Left lobe of liver (tissue), 2 donors: ENCODE data around the gene ADARB2. TPM values are rescaled to one million over a fixed set of nuclear protein-coding genes. Genes with fewer than 3 reads are reported as not detected.
"Not testable (repeated sequence)": the region's sequence is repeated elsewhere in the genome, so short reads cannot be mapped to it uniquely, and the experiment has no call there.

Source experiments
- ATAC-seq: fragments of 200-7000 bp; cut with Tn5 transposase; one replicate; pipeline ENCODE4 v1.9.1; 2020; ENCODE audit warnings: mild to moderate bottlenecking, moderate library complexity
- DNase-seq: peaks from one replicate; pipeline ENCODE4 v3.0.0-alpha.2; 2020; ENCODE audit warnings: low spot score
- total RNA-seq: library from RNA; stranded (reverse); gene quantifications from one replicate; pipeline ENCODE4 v1.2.1, GENCODE V29; 2021
- donor health status: DM: no; HTN: no; CAD: no; lungs with moderate emphysema.
- donor health status: DM: no; HTN: yes; CAD: no.

ADARB2 gene
- total RNA-seq, 1 donor from 2014 or later: 0.81 TPM

DNA sequence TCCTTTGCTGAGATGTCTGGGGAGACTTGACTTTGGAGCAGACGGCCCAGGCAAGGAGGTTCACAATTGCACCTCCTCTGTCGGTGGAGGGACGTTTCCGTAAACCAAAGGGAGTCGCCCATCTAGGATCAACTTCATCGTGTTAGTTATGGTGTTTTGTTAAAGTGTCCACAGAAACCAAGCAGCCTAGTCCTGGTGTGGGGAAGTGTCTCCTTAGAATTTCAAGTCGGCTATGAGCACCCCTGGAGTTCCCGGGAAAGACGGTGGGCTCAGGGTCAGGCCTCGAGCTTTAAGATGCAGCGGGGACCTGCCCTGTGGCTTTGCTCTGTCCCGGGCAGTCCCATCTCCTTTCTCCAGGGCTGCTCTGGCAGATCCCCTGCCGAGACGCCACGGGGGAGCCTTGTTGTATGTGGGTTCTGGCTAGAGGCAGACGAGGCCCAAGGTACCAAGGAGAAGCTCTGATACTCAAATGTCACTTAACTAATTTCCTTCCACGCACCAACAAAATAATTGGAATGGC lies 319.2 kb downstream of the ADARB2 start:
- DNase-seq: no peak
- ATAC-seq: no peak

DNA sequence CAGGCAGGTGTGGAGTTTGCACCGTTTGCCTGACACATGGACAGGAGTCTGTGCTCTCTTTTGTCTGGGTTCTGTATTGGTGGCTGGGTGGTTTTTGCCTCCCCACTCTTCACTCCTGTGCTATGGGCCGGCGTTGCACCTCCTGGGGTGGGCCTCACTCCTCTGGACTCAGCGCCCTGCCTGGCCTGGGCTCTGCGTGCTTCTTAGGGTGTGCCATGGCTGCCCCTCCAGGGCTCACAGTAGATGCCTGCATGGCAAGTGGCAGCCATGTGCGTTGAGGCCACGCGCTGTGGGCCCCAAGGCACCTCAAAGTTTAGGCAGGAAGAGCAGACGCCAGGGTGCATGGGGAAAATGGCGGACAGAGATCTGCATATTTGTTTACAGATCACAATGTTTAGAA lies 319.8 kb downstream of the ADARB2 start:
- DNase-seq (no peak), ATAC-seq (no peak)

GRCh38 chr10:1416456-1417037 lies 320.8 kb downstream of the ADARB2 start:
- ATAC-seq (no peak), DNase-seq (peak; percentile 23)

DNA sequence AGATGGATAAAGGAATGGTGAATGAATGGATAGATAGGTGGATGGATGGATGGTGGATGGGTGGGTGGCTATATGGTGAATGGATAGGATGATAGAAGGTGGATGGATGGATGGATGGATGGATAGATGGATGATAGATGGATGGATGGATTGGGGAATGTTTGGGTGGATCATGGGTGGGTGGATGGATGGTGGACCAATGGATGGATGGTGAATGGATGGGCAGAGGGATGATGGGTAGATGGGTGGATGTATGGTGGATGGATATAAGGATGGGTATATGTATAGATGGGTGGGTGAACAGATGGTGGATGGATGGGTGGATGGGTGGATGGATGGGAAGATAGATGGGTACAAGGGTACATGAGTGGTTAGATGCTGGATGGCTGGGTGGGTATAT lies 322.4 kb downstream of the ADARB2 start:
- no peak for ATAC-seq
- no peak for DNase-seq

DNA sequence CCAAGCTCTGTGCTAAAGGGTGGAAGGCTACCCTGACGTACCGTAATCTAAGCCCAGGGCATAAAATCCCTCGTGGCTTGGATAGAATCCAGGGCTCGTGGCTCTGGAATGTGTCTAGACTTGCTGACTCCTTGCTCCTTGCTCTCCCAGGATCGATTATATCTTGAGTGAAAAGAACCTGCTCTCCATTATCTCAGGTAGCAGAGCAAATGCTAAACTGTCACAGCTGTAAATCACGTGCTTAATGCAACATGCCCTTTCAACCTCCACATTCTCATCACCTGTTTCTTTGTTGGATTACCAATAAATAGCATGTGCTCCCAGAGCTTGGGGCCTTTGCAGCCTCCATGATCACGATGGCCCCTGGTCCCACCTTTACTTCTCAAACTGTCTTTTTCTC lies 323.0 kb downstream of the ADARB2 start:
- ATAC-seq, DNase-seq: not testable (repeated sequence)

GRCh38 chr10:1413823-1414222 lies 323.5 kb downstream of the ADARB2 start:
- DNase-seq (peak; percentile 12), ATAC-seq (no peak)

DNA sequence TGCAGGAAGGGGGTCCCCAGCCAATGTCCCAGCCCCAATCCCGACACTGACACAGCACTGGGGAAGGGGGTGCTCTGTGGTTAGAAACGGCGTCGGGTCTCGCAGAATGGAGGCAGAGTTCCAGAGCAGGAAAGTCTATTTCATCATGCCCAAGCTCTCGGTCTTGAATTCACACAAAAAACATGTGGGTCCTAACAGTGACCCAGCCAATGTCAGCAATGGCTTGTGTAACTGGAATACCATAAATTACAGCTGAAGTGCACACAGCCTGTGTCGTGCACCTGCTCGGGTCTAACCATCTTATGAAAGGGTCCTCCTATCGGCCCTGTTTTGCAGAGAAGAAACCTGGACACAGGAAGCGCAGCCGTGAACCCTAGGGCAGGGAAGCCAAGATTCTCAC lies 324.1 kb downstream of the ADARB2 start:
- DNase-seq: peak; percentile 18

DNA sequence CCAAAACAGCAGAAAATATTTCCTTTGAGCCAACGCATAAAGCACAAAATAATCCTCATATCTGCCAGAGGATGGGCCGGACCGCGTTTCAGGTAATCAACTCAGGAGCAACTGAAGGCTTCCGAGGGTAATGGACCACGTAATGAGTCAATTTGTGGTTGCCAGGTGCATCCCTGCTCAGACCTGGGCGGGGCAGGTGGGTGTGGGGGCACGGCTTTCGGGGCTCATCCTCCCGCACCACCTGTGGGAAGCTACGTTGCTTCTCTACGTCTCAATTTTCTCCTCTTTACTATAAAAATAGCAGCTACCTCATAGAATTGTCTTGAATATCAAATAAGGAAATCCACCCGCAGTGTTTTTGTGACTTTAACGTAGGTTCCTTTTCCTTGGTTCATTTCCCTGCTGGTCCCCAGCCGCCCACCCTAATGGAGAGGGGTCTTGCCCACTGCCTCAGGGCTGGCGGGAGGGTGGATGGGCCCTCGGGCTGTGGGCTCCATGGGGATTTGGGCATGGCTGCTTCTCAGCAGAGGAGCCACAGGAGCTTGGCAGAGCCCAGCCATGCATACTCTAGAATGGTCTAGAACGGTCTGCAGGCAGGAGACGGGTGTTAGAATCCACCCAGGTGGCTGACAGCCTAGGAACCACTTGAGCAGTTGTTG lies 324.7 kb downstream of the ADARB2 start:
- ATAC-seq (no peak), DNase-seq (peak; percentile 27)

More for the DNA sequence above, 324.1 kb downstream of the ADARB2 start:
- ATAC-seq: no peak

DNA sequence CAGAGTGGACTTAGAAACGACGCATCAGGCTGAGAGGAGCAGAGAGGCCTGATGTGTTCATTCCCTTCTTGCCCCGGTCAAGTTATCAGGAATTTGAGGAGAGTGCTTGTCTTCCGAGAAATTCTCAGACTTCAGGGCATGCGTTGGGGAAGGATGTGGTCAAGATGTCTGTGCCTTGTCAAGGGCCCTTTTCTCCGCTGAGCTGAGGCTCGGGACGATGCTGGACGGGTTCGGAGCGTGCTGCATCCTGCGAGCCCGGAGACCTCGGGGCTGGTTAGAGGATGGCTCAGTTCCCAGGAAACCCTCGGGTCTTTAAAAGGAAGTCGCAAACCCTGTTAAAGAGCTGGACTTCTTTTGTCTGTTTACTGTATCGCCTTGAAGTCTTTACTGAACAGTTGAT lies 325.4 kb downstream of the ADARB2 start:
- ATAC-seq (no peak), DNase-seq (no peak)

DNA sequence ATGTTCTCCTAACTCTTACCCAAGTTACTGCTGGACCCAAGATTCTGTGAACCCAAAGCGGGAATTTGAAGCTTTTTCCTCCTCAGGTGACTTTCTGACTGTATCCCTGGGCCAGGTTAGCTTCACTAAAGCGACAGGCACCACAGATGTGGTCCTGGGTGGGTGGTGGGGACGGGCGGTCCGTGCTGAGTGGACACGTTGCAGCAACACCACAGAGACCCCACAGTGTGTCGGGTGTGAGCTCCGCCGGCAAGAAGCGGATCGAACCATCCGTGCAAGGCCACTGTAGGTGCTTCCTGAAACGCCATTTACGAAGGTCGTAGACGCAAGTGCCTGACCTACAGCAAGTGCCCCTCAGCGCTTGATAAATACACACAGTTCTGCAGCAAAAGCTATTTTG lies 325.9 kb downstream of the ADARB2 start:
- DNase-seq (peak; percentile 37), ATAC-seq (no peak)

DNA sequence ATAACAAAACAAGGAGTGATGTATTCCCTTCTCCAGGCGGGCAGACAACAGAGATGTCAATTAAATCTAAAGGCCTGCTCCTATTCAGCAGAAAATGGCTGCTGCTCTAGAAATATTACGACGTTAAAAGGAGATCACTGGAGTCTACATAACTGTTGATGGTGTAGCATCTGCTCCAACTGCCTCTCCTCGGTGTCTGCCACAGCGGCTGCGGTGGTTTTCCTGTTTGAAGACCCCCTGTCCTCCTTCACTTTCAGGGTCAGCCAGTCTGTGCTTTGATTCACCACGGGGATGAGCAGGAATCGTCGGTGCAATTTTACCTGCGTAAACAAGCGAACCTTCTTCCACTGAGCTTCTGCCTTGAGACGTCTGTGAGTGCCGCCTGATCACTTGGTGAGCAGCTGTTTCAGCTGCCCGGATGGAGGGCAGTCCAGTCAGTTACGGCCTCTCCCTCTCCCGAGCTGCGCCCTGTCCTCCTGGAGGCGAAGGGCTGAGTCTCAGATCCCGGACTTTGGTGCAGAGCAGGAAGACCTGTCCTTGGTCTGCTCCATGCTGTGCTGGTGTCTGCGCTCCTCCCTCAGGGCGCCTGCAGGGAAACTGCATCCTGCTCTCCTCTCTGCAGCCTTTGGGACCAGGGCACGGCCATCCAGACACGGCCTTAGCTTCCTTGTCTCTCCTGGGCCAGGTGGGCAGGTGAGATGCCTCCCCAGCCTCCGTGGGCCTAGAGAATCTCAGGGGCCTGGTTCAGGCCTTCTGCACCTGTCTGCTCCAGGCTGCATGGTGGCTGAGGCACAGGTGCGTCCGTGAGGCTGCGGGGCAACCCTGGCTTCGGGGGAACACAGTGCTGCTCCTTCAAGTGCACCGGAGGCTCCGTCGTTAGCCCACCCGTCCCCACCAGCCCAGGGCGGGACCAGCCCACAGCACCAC lies 326.6 kb downstream of the ADARB2 start:
- ATAC-seq (no peak), DNase-seq (peak; percentile 31)

DNA sequence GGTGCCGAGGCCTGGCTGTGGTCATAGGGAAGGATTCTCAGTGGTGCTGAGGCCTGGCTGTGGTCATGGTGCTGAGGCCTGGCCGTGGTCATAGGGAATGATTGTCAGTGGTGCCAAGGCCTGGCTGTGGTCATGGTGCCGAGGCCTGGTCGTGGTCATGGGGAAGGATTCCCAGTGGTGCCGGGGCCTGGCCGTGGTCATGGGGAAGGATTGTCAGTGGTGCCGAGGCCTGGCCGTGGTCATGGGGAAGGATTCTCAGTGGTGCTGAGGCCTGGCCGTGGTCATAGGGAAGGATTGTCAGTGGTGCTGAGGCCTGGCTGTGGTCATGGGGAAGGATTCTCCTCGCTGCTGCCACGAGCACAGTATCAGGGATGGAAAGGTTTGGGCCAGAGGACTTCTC lies 327.3 kb downstream of the ADARB2 start:
- DNase-seq: no peak
- ATAC-seq: no peak

DNA sequence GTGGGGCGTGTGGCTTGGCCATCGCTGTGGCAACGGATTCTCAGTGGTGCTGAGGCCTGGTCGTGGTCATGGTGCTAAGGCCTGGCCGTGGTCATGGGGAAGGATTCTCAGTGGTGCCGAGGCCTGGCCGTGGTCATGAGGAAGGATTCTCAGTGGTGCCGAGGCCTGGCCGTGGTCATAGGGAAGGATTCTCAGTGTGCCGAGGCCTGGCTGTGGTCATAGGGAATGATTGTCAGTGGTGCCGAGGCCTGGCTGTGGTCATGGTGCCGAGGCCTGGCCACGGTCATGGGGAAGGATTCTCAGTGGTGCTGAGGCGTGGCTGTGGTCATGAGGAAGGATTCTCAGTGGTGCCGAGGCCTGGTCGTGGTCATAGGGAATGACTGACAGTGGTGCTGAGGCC lies 327.9 kb downstream of the ADARB2 start:
- DNase-seq: no peak
- ATAC-seq: no peak

DNA sequence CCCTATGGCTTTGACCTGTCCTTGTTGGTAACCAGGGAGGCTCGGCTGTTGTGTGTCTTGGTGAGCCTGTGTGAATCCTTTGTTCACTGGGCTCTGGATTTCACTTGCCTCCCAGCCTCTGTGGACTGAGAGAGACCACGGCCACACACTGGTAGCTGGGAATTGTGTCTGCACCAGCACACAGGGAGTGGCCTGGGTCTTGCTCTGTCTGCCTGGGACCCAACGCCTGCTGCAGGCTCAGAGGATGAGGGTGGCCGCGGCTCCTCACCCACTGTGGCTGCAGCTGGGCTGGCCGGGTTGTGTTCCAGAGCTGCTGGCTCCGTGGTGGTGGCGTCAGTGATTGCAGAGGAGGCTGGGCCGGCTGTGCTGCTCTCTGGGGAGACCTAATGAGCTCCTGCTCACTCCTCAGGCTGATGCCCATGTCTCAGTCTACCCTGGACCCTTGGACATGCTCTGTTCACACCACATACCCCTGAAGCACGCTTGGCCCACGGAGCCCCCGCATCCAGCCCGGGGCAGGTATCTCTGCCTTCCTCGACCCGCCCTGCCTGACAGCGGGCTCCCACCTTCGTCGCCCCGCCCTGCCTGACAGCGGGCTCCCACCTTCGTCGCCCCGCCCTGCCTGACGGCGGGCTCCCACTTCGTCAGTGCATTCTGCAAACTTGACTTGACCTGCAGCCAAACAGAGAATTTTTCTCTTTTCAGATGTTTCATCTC lies 328.5 kb downstream of the ADARB2 start:
- ATAC-seq: no peak
- DNase-seq: peak; percentile 26

DNA sequence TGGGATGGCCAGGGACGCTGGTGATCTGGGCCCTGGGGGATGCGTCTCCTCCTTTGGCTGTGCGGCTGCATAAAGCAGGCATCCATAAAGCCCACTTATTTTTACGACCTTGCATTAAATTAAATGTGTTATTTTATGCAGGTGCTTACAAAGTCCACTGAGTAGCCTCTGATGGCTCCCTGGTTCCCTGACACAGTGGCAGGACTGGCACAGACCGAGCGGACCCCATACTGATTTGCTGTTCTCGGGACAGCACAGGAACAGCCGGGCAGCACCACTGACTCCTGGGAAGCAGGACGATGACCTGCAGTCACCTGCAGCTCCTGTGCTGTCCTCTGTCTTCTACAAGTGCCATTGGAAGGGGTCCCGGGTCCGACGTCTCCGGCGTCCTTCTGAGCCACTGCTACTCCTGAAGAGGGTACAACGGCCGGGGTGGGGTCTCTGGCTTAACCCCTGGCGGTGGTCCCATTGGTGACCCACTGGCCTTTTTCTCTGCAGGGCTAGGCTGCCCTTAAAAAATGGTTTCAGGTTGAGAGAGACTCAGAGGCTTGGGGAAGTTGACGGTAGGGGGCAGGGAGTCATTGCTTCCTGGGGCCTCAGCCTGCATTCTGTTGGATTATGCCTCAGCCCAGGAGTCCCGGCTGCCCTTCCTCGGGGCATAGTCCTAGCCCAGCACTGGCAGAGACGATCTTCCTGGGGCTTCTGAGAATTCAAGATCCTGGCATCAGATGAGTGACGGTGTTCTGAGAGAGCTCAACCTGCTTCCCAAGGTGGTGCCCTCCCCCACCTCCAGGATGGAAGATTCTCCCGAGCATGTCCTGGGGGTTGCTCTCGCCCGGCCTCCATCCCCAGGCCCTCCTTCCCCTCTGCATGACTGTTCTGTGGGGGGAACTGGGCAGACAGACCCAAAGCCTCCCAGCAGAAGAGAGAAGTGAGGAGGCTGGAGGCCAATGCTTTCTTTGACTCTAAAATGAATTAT lies 330.1 kb downstream of the ADARB2 start:
- peak; percentile 33 for DNase-seq
- ATAC-seq: no peak

DNA sequence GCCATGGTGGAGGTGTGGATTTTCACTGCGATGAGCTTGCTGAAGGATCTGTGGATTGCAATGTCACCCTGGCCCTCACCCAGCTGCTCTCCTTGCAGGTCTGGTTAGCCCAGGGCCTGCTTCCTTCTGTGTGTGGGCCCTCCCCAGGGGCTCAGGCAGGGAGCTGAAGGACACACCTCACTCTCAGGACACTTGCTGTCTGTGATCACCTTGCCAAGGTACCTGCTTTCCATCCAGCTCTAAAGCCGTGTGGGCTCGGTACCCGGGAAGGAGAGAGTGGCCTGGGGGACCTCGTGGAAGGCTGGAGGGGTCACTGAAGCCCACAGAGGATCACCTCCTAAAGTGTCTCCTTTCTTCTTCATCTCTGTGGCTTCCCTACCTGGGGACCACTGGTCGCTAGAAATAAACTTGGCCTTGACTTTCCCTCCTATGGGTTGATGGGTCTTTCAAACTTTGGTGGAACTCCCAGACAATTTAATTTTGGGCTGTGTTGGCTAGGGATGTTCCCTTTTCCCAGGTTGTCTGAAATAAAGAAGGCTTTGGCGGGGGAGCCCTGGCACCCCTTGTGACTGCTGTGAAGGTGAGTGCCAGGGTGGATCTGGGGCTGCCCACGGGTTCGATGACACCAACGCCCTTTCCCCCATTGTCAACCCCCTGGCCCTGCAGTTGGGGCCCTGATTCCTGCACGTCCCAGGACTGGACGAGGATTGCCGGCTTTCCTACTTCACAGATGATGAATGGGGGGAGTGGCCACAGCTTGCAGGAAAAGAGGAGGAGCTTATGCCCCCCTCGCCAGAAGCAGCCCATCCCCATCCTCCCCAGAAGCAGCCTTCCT lies 331.0 kb downstream of the ADARB2 start:
- DNase-seq (peak; percentile 14), ATAC-seq (no peak)

DNA sequence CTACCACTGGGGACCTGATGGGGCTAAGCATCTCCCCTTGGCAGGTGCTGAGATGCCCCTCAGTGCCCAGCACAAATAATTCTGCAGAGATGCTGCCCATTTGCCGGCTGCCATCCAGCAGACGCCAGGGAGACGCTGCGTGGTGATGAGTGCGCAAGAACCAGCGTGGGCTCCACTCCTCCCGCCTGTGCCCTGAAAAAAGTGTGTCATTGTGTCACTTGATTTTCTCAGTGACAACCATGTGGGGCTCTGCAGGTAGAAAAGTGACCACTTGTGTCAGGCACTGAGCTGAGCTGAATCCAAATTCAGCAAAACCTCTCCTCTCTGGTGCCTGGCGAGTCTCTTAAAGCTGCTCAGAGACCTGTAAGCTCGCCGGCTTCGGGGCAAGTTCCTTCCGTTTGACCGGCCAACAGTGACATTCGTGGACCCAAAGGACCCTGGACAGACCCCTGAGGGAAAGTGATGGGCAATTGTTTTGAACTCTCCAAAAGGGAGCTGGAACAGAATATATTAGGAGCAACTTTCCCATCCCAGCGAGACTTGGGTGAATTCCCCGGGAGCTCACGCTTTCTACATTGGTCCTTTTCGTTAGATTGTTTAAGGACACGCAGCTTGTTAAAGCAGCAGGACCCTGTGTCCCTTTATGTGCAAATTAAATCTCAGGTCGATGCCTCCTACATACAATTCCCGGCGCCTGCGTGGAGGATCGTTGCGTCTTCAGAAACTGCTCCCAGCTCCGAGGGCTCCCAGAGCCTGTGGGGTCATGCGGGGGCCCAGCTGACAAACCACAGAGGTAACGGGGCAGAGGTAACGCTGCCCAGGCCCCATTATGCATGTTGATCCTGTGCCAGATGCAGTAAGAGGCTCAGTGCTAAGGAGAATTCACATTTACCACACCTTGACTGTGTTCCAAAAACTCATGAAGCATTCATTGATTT lies 332.7 kb downstream of the ADARB2 start:
- peak; percentile 21 for DNase-seq
- ATAC-seq: no peak
